K562 (cell line): ENCODE results near the gene ZDHHC18. TPM values are rescaled to one million over a fixed set of nuclear protein-coding genes. Genes with fewer than 3 reads are reported as not detected.

Experiments
- ATAC-seq: fragments of 200-7000 bp; cut with Tn5 transposase; 3 replicates; pipeline ENCODE4 v1.9.1; 2020; ENCODE audit warnings: moderate library complexity
- BruUV-seq: library from RNA; stranded (reverse); fragments of 400-500 nt; replicated peaks from 2 replicates; lab custom pipeline; 2021; lab: Mats Ljungman, UMichigan
- CTCF ChIA-PET: fragments of 300-600 bp; formaldehyde crosslinking; extraction: SDS; loops from one replicate; lab custom pipeline; 2021; ENCODE audit warnings: low intra/inter-chr PET ratio; lab: Yijun Ruan, JAX
- POLR2A ChIA-PET: fragments of 300-600, 350-650 bp; sonication (Branson Sonifier 250); formaldehyde crosslinking; extraction: SDS; loops from one replicate; lab custom pipeline; 2021; ENCODE audit warnings: antibody characterized with exemption, inconsistent platforms; lab: Yijun Ruan, JAX
- DNase-seq, 4 experiments: peaks; one replicate each; pipeline versions ENCODE4 v3.0.0 to v3.0.0-alpha.2; 2011 to 2018; ENCODE audit warnings: low spot score in 3 of 4, mixed read lengths in 3 of 4; ENCODE audit errors: extremely low read depth in 1 of 4
- FAIRE-seq: peaks from 2 replicates; lab custom pipeline; 2011; peaks lifted over from hg19 to GRCh38; lab: Jason Lieb, UNC
- H2AFZ ChIP-seq: 2 replicates; pipeline ENCODE4 v1.6.0; 2011; ENCODE audit warnings: low read depth, low read length, control low read depth, inconsistent platforms
- H3K27ac ChIP-seq: fragments of 200-600 bp; 3 replicates; pipeline ENCODE4 v1.8.0; 2011; ENCODE audit warnings: low read depth, mild to moderate bottlenecking, control low read depth, inconsistent platforms, low read length, moderate library complexity, mixed read lengths; ENCODE audit errors: extremely low read depth
- H3K27me3 ChIP-seq, 2 experiments: fragments of 300-600 bp in 1 of 2; 2 replicates in 1 of 2; 3 replicates in 1 of 2; pipeline versions ENCODE4 v1.6.0 to v1.8.0; 2011; ENCODE audit warnings: inconsistent platforms in 2 of 2, low read length in 2 of 2, mild to moderate bottlenecking in 1 of 2, mixed read lengths in 1 of 2, moderate library complexity in 1 of 2; ENCODE audit not compliant: control insufficient read depth in 2 of 2, insufficient read depth in 2 of 2
- H3K36me3 ChIP-seq: fragments of 300-600 bp; 3 replicates; pipeline ENCODE4 v1.8.0; 2011; ENCODE audit warnings: mild to moderate bottlenecking, low read length, inconsistent platforms; ENCODE audit not compliant: control insufficient read depth, insufficient read depth
- H3K4me1 ChIP-seq, 2 experiments: fragments of 200-600 bp in 1 of 2; replicated peaks in 1 of 2; 2 replicates in 1 of 2; 3 replicates in 1 of 2; pipeline versions ENCODE4 v1.5.1 to v1.8.0; 2011; ENCODE audit warnings: inconsistent platforms in 2 of 2, low read length in 2 of 2, mild to moderate bottlenecking in 1 of 2, mixed read lengths in 1 of 2, moderate library complexity in 1 of 2; ENCODE audit not compliant: control insufficient read depth in 2 of 2, insufficient read depth in 2 of 2
- H3K4me2 ChIP-seq: 2 replicates; pipeline ENCODE4 v1.6.1; 2011; ENCODE audit warnings: low read length, control low read depth, inconsistent platforms, mixed read lengths; ENCODE audit not compliant: insufficient read depth
- H3K4me3 ChIP-seq: fragments of 200-600 bp; sonication (generic), shearing (Covaris generic); 2 replicates; pipeline ENCODE4 v1.5.1; 2016; ENCODE audit warnings: control low read depth, inconsistent platforms
- H3K79me2 ChIP-seq: fragments of 200-600 bp; 3 replicates; pipeline ENCODE4 v1.8.0; 2011; ENCODE audit warnings: low read length, inconsistent platforms; ENCODE audit not compliant: control insufficient read depth, insufficient read depth
- H3K9ac ChIP-seq, 2 experiments: 2 replicates each; pipeline versions ENCODE4 v1.6.0 to v1.6.1; 2011; ENCODE audit warnings: low read depth in 2 of 2, low read length in 2 of 2, control low read depth in 1 of 2, inconsistent platforms in 1 of 2, mild to moderate bottlenecking in 1 of 2, mixed read lengths in 1 of 2; ENCODE audit not compliant: insufficient read depth in 1 of 2
- H3K9me1 ChIP-seq: one replicate; pipeline ENCODE4 v1.6.0; 2011; ENCODE audit warnings: inconsistent platforms, mild to moderate bottlenecking, low read length, moderate library complexity; ENCODE audit not compliant: control insufficient read depth, insufficient read depth
- H3K9me3 ChIP-seq: replicated peaks from 2 replicates; pipeline ENCODE4 v1.5.1; 2011; ENCODE audit warnings: low read depth, low read length, inconsistent platforms; ENCODE audit not compliant: control insufficient read depth, insufficient read depth
- H4K20me1 ChIP-seq: replicated peaks from 2 replicates; pipeline ENCODE4 v1.6.1; 2011; ENCODE audit warnings: low read length, inconsistent platforms, mixed read lengths; ENCODE audit not compliant: control insufficient read depth, insufficient read depth
- CCAR2 ChIP-seq: fragments of 200-400 bp; formaldehyde crosslinking; IDR thresholded peaks from 2 replicates; pipeline ENCODE4 v1.6.1; 2017; ENCODE audit warnings: mild to moderate bottlenecking, low read depth, low read length
- CREB3L1 ChIP-seq: fragments of 450-650 bp; IDR thresholded peaks from 2 replicates; pipeline ENCODE4 v1.6.1; 2014; ENCODE audit warnings: low read depth, mild to moderate bottlenecking, moderate library complexity, borderline replicate concordance
- FOXK2 ChIP-seq, 2 experiments: fragments of 450-650 bp; IDR thresholded peaks in 1 of 2; conservative IDR thresholded peaks in 1 of 2; 2 replicates each; pipeline ENCODE4 v1.6.1; 2016; ENCODE audit warnings: low read depth in 2 of 2, mild to moderate bottlenecking in 1 of 2
- HDAC8 ChIP-seq: fragments of 450-650 bp; IDR thresholded peaks from 2 replicates; pipeline ENCODE4 v1.6.1; 2016; ENCODE audit warnings: mild to moderate bottlenecking, missing genetic modification characterization, moderate library complexity, missing compliant biosample characterization
- MECOM ChIP-seq: fragments of 250-450 bp; sonication (Bioruptor Pico); IDR thresholded peaks from 2 replicates; pipeline ENCODE4 v1.8.0; 2022; ENCODE audit warnings: inconsistent platforms
- POLR2G ChIP-seq: fragments of 200-400 bp; formaldehyde crosslinking; IDR thresholded peaks from 2 replicates; pipeline ENCODE4 v1.6.1; 2017; ENCODE audit warnings: low read depth, mild to moderate bottlenecking, antibody characterized with exemption, low read length, moderate library complexity
- RBM39 ChIP-seq: fragments of 200-400 bp; formaldehyde crosslinking; optimal IDR thresholded peaks from 2 replicates; pipeline ENCODE3; 2018; ENCODE audit warnings: low read depth, low read length
- WGBS: fragments of 100-300 bp; shearing (Covaris generic); methylation state at CpG from one replicate; pipeline ENCODE4 v1.1.6; 2016; ENCODE audit warnings: low coverage, mixed read lengths; ENCODE audit not compliant: insufficient coverage; ENCODE audit errors: missing lambda C conversion rate; 5-methylcytosine and 5-hydroxymethylcytosine counted together
- in situ Hi-C: fragments of 300-500 bp; cut with MboI; formaldehyde crosslinking; loops from 4 replicates; pipeline ENCODE4 v1.15.0; 2018; ENCODE audit warnings: inconsistent platforms, mixed read lengths
- intact Hi-C: fragments of 100-400 bp; cut with micrococcal nuclease; formaldehyde crosslinking; loops from 2 replicates; pipeline ENCODE4 v1.14.2; 2022
- polyA plus RNA-seq, 8 experiments: library from polyadenylated mRNA; depleted of rRNA in 4 of 8; stranded (reverse) in 5 of 8; unstranded in 3 of 8; fragments of >200 nt; fragmentation: Nextera tagmentation in 2 of 8; fragmentation: Illumina TruSeq in 1 of 8; extraction: Ambion mirVana in 2 of 8; extraction: Trizol in 1 of 8; gene quantifications; 2 replicates each; pipeline versions ENCODE4 v1.2.1 to v1.2.3, GENCODE V29; 2011 to 2014; ENCODE audit warnings: inconsistent platforms in 1 of 8, missing spikeins in 1 of 8
- total RNA-seq, 7 experiments: library from RNA; depleted of rRNA in 6 of 7; stranded (reverse); fragments of >200 nt in 6 of 7; fragmentation: Illumina TruSeq in 2 of 7; extraction: Trizol in 2 of 7; gene quantifications; 2 replicates each; pipeline versions ENCODE4 v1.2.1 to v1.2.3, GENCODE V29; 2011 to 2021; ENCODE audit warnings: low replicate concordance in 1 of 7

ZDHHC18 gene
- total and polyA plus RNA-seq, 9 of the 15 experiments (the other 6 are each of a cell fraction or from before 2014, with no cell fraction given), result 0.42 to 35.6 (median 15.8) TPM

DNA sequence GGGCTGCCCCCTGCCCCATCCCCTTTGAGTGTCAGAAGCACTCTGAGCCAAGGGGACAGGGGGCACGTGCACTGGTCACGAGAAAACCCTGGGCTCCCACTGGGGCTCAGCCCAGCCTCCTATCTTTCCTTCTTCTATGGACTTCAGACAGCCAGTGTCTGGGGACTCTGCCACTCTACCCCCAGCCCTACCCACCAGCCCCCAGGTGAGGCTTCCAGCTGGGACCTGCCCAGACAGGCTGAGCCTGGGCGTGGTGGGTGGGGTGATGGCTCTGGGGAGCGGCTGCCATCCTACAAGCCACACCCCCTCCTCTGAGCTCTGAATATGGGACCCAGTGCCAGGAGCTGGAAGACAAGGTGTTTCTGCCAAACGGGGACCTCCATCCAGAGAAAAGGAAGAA, 28.4 kb downstream of the ZDHHC18 start:
- TF ChIP-seq POLR2G (peak; percentile 34; the same call in 1 of the 2 replicates), HDAC8 (no peak), MECOM (no peak)
- WGBS, result 83% methylated on average over 4 of the region's 5 CpGs
- Histone ChIP-seq H3K4me1 (peaks cover 0 to 11% of the 10 kb centered on the region in 2 experiments; a peak in 3 of 5 replicates), H3K9ac (peak overlapping the region in 1 of 2 experiments; percentile 65; a peak in 2 of 4 replicates), H3K79me2 (no peaks in the 10 kb centered on the region), H3K27ac (no peak overlapping the region), H3K27me3 (no peaks in the 10 kb centered on the region), H3K36me3 (peaks cover 57% of the 10 kb centered on the region; the same call in 2 of the 3 replicates), H3K4me3 (no peak overlapping the region), H4K20me1 (peaks cover 13% of the 10 kb centered on the region; the same call in 1 of the 2 replicates), H3K9me3 (no peaks in the 10 kb centered on the region), H3K9me1 (peaks cover 8% of the 10 kb centered on the region), H3K4me2 (no peak overlapping the region), H2AFZ (no peak overlapping the region)
- CTCF ChIA-PET, result interaction anchor here (4.6 kb wide), 1 partner anchor 23 kb away, joined by 53 read pairs; no protein-coding TSS in a partner anchor
- intact Hi-C loops (no loop called here), in situ Hi-C loops (no loop called here)
- TSS peak; percentile 14 for BruUV-seq
- no peak for FAIRE-seq
- no peak for ATAC-seq
- POLR2A ChIA-PET, result interaction anchor here (0.6 to 1.5 kb wide), 12 partner anchors 8 to 1873 kb away, joined by 3 to 11 read pairs (median 3); partner anchors contain the start of genes SLC9A1 and ZDHHC18
- DNase-seq, result no peak

- no peak overlapping the region for H3K27ac ChIP-seq
- TF ChIP-seq CCAR2 (no peak), RBM39 (no peak), CREB3L1 (no peak), FOXK2 (conservative IDR thresholded peaks at IDR 0.05 in 1 of 2, IDR thresholded peaks at IDR 0.05 in 1 of 2; ENCODE audit: low read depth in 2 of 2) (no peak)
Observed at GRCh38 chr1:26855636-26856035, 29.1 kb downstream of the ZDHHC18 start.

More at GRCh38 chr1:26855636-26856035, 29.1 kb downstream of the ZDHHC18 start:
- intact Hi-C loops (no loop called here), in situ Hi-C loops (no loop called here)
- Histone ChIP-seq H3K4me1 (peaks cover 0 to 11% of the 10 kb centered on the region in 2 experiments; a peak in 3 of 5 replicates), H3K9me3 (no peaks in the 10 kb centered on the region), H3K9ac (peak overlapping the region in 1 of 2 experiments; percentile 72; a peak in 2 of 4 replicates), H3K27me3 (no peaks in the 10 kb centered on the region), H2AFZ (no peak overlapping the region), H4K20me1 (peaks cover 13% of the 10 kb centered on the region; the same call in 1 of the 2 replicates), H3K4me3 (no peak overlapping the region), H3K79me2 (no peaks in the 10 kb centered on the region), H3K9me1 (peaks cover 8% of the 10 kb centered on the region), H3K36me3 (peaks cover 49% of the 10 kb centered on the region; the same call in 2 of the 3 replicates), H3K4me2 (no peak overlapping the region)
- ATAC-seq, result no peak
- 85% methylated on average over 4 of the region's 4 CpGs for WGBS
- ChIA-PET CTCF (interaction anchor here (4.6 kb wide), 1 partner anchor 22 kb away, joined by 53 read pairs; no protein-coding TSS in a partner anchor), POLR2A (interaction anchor here (0.6 to 1.5 kb wide), 9 partner anchors 10 to 359 kb away, joined by 3 to 11 read pairs (median 3); partner anchors contain the start of genes SLC9A1 and ZDHHC18)
- BruUV-seq, result no TSS peak
- DNase-seq, result no peak
- FAIRE-seq, result no peak
